ENCODE data around the gene USP53. TPM values are rescaled to one million over a fixed set of nuclear protein-coding genes. Genes with fewer than 3 reads are reported as not detected.
"Not testable (repeated sequence)": the region's sequence is repeated elsewhere in the genome, so short reads cannot be mapped to it uniquely, and the experiment has no call there.

The USP53 gene
- total RNA-seq, 1 experiment from 2014 or later = 31.0 TPM

- intact Hi-C loops (cut with micrococcal nuclease; ENCODE audit: unreplicated experiment) = no loop called here
- Mint-ChIP-seq H3K27me3 (ENCODE audit: unreplicated experiment) (no peaks in the 10 kb centered on the region), H3K4me3 (ENCODE audit: low read depth, unreplicated experiment) (no peak overlapping the region), H3K9me3 (ENCODE audit: low read depth, unreplicated experiment) (no peaks in the 10 kb centered on the region), H3K27ac (ENCODE audit: unreplicated experiment) (no peak overlapping the region), H3K4me1 (ENCODE audit: low read depth, unreplicated experiment) (no peaks in the 10 kb centered on the region), H3K36me3 (ENCODE audit: insufficient read depth, unreplicated experiment) (peaks cover 16% of the 10 kb centered on the region)
- TF ChIP-seq, protein P1, sequence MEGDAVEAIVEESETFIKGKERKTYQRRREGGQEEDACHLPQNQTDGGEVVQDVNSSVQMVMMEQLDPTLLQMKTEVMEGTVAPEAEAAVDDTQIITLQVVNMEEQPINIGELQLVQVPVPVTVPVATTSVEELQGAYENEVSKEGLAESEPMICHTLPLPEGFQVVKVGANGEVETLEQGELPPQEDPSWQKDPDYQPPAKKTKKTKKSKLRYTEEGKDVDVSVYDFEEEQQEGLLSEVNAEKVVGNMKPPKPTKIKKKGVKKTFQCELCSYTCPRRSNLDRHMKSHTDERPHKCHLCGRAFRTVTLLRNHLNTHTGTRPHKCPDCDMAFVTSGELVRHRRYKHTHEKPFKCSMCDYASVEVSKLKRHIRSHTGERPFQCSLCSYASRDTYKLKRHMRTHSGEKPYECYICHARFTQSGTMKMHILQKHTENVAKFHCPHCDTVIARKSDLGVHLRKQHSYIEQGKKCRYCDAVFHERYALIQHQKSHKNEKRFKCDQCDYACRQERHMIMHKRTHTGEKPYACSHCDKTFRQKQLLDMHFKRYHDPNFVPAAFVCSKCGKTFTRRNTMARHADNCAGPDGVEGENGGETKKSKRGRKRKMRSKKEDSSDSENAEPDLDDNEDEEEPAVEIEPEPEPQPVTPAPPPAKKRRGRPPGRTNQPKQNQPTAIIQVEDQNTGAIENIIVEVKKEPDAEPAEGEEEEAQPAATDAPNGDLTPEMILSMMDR (IDR thresholded peaks at IDR 0.05; ENCODE audit: unreplicated experiment) = no peak
- DNase-seq = no peak
- no TSS peak for BruUV-seq (replicated peaks)
- CTCF ChIA-PET = no interaction called here
These were observed 52.2 kb downstream of the USP53 start for GRCh38 chr4:119264743-119265142.

GRCh38 chr4:119266153-119266552, 53.6 kb downstream of the USP53 start:
- H3K4me3 Mint-ChIP-seq (ENCODE audit: low read depth, unreplicated experiment) = no peak overlapping the region
- no peaks in the 10 kb centered on the region for H3K27me3 Mint-ChIP-seq (ENCODE audit: unreplicated experiment)
- CTCF ChIA-PET = no interaction called here
- no peaks in the 10 kb centered on the region for H3K9me3 Mint-ChIP-seq (ENCODE audit: low read depth, unreplicated experiment)
- no TSS peak for BruUV-seq (replicated peaks)
- TF ChIP-seq, protein P1 (IDR thresholded peaks at IDR 0.05; ENCODE audit: unreplicated experiment) = no peak
- no peak overlapping the region for H3K27ac Mint-ChIP-seq (ENCODE audit: unreplicated experiment)
- DNase-seq = no peak
- peaks cover 10% of the 10 kb centered on the region for H3K36me3 Mint-ChIP-seq (ENCODE audit: insufficient read depth, unreplicated experiment)
- intact Hi-C loops (cut with micrococcal nuclease; ENCODE audit: unreplicated experiment) = no loop called here
- no peaks in the 10 kb centered on the region for H3K4me1 Mint-ChIP-seq (ENCODE audit: low read depth, unreplicated experiment)

GRCh38 chr4:119268466-119268865, 56.0 kb downstream of the USP53 start:
- TF ChIP-seq, protein P1 (IDR thresholded peaks at IDR 0.05; ENCODE audit: unreplicated experiment) = no peak
- DNase-seq = no peak
- BruUV-seq (replicated peaks) = no TSS peak
- H3K27ac Mint-ChIP-seq (ENCODE audit: unreplicated experiment) = no peak overlapping the region
- intact Hi-C loops (cut with micrococcal nuclease; ENCODE audit: unreplicated experiment) = no loop called here
- H3K9me3 Mint-ChIP-seq (ENCODE audit: low read depth, unreplicated experiment) = no peaks in the 10 kb centered on the region
- CTCF ChIA-PET = no interaction called here
- H3K27me3 Mint-ChIP-seq (ENCODE audit: unreplicated experiment) = no peaks in the 10 kb centered on the region
- H3K36me3 Mint-ChIP-seq (ENCODE audit: insufficient read depth, unreplicated experiment) = peaks cover 29% of the 10 kb centered on the region
- no peak overlapping the region for H3K4me3 Mint-ChIP-seq (ENCODE audit: low read depth, unreplicated experiment)
- H3K4me1 Mint-ChIP-seq (ENCODE audit: low read depth, unreplicated experiment) = no peaks in the 10 kb centered on the region

GRCh38 chr4:119271361-119272085, 59.0 kb downstream of the USP53 start:
- Mint-ChIP-seq H3K27ac (ENCODE audit: unreplicated experiment) (peak overlapping the region; percentile 41), H3K9me3 (ENCODE audit: low read depth, unreplicated experiment) (no peaks in the 10 kb centered on the region), H3K36me3 (ENCODE audit: insufficient read depth, unreplicated experiment) (peaks cover 26% of the 10 kb centered on the region), H3K4me3 (ENCODE audit: low read depth, unreplicated experiment) (no peak overlapping the region), H3K4me1 (ENCODE audit: low read depth, unreplicated experiment) (no peaks in the 10 kb centered on the region), H3K27me3 (ENCODE audit: unreplicated experiment) (no peaks in the 10 kb centered on the region)
- BruUV-seq (replicated peaks) = no TSS peak
- no peak for DNase-seq
- CTCF ChIA-PET = no interaction called here
- TF ChIP-seq, protein P1 (IDR thresholded peaks at IDR 0.05; ENCODE audit: unreplicated experiment) = no peak
- intact Hi-C loops (cut with micrococcal nuclease; ENCODE audit: unreplicated experiment) = no loop called here

GRCh38 chr4:119279541-119279940, 67.0 kb downstream of the USP53 start:
- H3K4me3 Mint-ChIP-seq (ENCODE audit: low read depth, unreplicated experiment); intact Hi-C loops (cut with micrococcal nuclease; ENCODE audit: unreplicated experiment); H3K27me3 Mint-ChIP-seq (ENCODE audit: unreplicated experiment); BruUV-seq (replicated peaks); H3K36me3 Mint-ChIP-seq (ENCODE audit: insufficient read depth, unreplicated experiment); H3K27ac Mint-ChIP-seq (ENCODE audit: unreplicated experiment); DNase-seq; H3K9me3 Mint-ChIP-seq (ENCODE audit: low read depth, unreplicated experiment); CTCF ChIA-PET: not testable (repeated sequence)
- peaks cover 23% of the 10 kb centered on the region for H3K4me1 Mint-ChIP-seq (ENCODE audit: low read depth, unreplicated experiment)

DNA sequence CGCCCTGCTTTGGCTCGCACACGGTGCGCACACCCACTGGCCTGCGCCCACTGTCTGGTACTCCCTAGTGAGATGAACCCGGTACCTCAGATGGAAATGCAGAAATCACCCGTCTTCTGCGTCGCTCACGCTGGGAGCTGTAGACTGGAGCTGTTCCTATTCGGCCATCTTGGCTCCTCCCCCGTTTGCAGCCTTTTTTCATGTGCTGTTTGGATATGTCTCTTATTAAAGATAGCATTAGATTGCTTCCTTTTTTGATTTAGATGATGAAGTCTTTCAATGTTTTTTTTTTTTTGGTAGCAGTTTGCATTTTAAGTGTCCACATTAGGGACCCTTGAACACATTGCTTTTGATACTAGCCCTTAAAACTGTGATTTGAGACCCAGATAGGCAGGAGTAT, 67.4 kb downstream of the USP53 start:
- CTCF ChIA-PET; BruUV-seq (replicated peaks); H3K27me3 Mint-ChIP-seq (ENCODE audit: unreplicated experiment); H3K36me3 Mint-ChIP-seq (ENCODE audit: insufficient read depth, unreplicated experiment); H3K9me3 Mint-ChIP-seq (ENCODE audit: low read depth, unreplicated experiment); DNase-seq; H3K27ac Mint-ChIP-seq (ENCODE audit: unreplicated experiment); H3K4me3 Mint-ChIP-seq (ENCODE audit: low read depth, unreplicated experiment): not testable (repeated sequence)
- intact Hi-C loops (cut with micrococcal nuclease; ENCODE audit: unreplicated experiment) = loop anchor here (10.0 kb wide), 1 partner anchor 65 kb away; the partner anchor contains the start of gene USP53
- H3K4me1 Mint-ChIP-seq (ENCODE audit: low read depth, unreplicated experiment) = peaks cover 27% of the 10 kb centered on the region
